Vagina (tissue), 2 donors: ENCODE measurements around the gene SERPINB7. TPM values are rescaled to one million over a fixed set of nuclear protein-coding genes. Genes with fewer than 3 reads are reported as not detected.

Source experiments
- DNase-seq, 2 donors: peaks; one replicate each; pipeline ENCODE4 v3.0.0-alpha.2; 2017; ENCODE audit errors: extremely low spot score in 2 of 2
- H3K27ac ChIP-seq: fragments of 200-600 bp; sonication (generic); one replicate; pipeline ENCODE4 v1.5.1; 2019
- H3K27me3 ChIP-seq: fragments of 200-600 bp; sonication (generic); one replicate; pipeline ENCODE4 v1.5.1; 2019
- H3K36me3 ChIP-seq, 2 donors: fragments of 200-600 bp; sonication (generic); one replicate each; pipeline ENCODE4 v1.5.1; 2017 to 2019
- H3K4me1 ChIP-seq: fragments of 200-600 bp; sonication (generic); one replicate; pipeline ENCODE4 v1.5.1; 2019
- H3K4me3 ChIP-seq, 2 donors: fragments of 200-600 bp; sonication (generic); 1 replicate in 1 of 2; 2 replicates in 1 of 2; pipeline ENCODE4 v1.5.1; 2016 to 2019
- H3K9me3 ChIP-seq: fragments of 200-600 bp; sonication (generic); one replicate; pipeline ENCODE4 v1.5.1; 2019
- CTCF ChIP-seq, 3 experiments: fragments of 450-650 bp in 2 of 3; fragments of 200-600 bp in 1 of 3; sonication (generic) in 1 of 3; IDR thresholded peaks; one replicate each; pipeline ENCODE4 v1.5.1; 2017 to 2019; ENCODE audit warnings: antibody characterized with exemption in 3 of 3, mild to moderate bottlenecking in 2 of 3, moderate library complexity in 2 of 3
- POLR2A ChIP-seq, 2 donors: fragments of 450-650 bp; IDR thresholded peaks; one replicate each; pipeline ENCODE4 v1.6.1; 2017; ENCODE audit warnings: antibody characterized with exemption in 2 of 2, mild to moderate bottlenecking in 2 of 2, moderate library complexity in 2 of 2
- POLR2AphosphoS5 ChIP-seq, 2 donors: sonication (generic); formaldehyde crosslinking; IDR thresholded peaks; one replicate each; pipeline ENCODE4 v1.9.0; 2017; ENCODE audit warnings: antibody characterized with exemption in 2 of 2, mild to moderate bottlenecking in 2 of 2, low read depth in 1 of 2; ENCODE audit not compliant: insufficient read depth in 1 of 2
- intact Hi-C: fragments of 100-400 bp; cut with DNase I; formaldehyde crosslinking; loops from one replicate; pipeline ENCODE4 v1.15.1; 2023
- total RNA-seq: library from RNA; depleted of rRNA; stranded (reverse); fragments of >200 nt; gene quantifications from one replicate; pipeline ENCODE4 v1.2.3, GENCODE V29; 2016

Gene SERPINB7
- total RNA-seq, 1 donor from 2014 or later: 0.49 TPM

GRCh38 chr18:63828656-63829055, 53.4 kb downstream of the SERPINB7 start:
- DNase-seq: no peak
- no peaks in the 10 kb centered on the region for H3K9me3 ChIP-seq
- TF ChIP-seq POLR2AphosphoS5 (IDR thresholded peaks at IDR 0.05; ENCODE audit: insufficient read depth in 1 of 2, low read depth in 1 of 2) (no peak), CTCF (IDR thresholded peaks at IDR 0.05) (no peak), POLR2A (IDR thresholded peaks at IDR 0.05) (no peak)
- no peaks in the 10 kb centered on the region for H3K27me3 ChIP-seq
- no peaks in the 10 kb centered on the region for H3K4me1 ChIP-seq
- no peak overlapping the region for H3K4me3 ChIP-seq
- intact Hi-C loops: no loop called here
- H3K27ac ChIP-seq: no peak overlapping the region
- no peaks in the 10 kb centered on the region for H3K36me3 ChIP-seq

GRCh38 chr18:63829886-63830285, 54.7 kb downstream of the SERPINB7 start:
- H3K27me3 ChIP-seq: no peaks in the 10 kb centered on the region
- DNase-seq: no peak
- H3K4me1 ChIP-seq: no peaks in the 10 kb centered on the region
- TF ChIP-seq POLR2AphosphoS5 (IDR thresholded peaks at IDR 0.05; ENCODE audit: insufficient read depth in 1 of 2, low read depth in 1 of 2) (no peak), CTCF (IDR thresholded peaks at IDR 0.05) (no peak), POLR2A (IDR thresholded peaks at IDR 0.05) (no peak)
- no peaks in the 10 kb centered on the region for H3K36me3 ChIP-seq
- no peak overlapping the region for H3K27ac ChIP-seq
- H3K4me3 ChIP-seq: no peak overlapping the region
- intact Hi-C loops: no loop called here
- no peaks in the 10 kb centered on the region for H3K9me3 ChIP-seq

GRCh38 chr18:63831080-63831788, 56.0 kb downstream of the SERPINB7 start:
- DNase-seq: no peak
- Histone ChIP-seq H3K9me3 (no peaks in the 10 kb centered on the region), H3K36me3 (no peaks in the 10 kb centered on the region), H3K27ac (no peak overlapping the region), H3K4me1 (no peaks in the 10 kb centered on the region), H3K4me3 (no peak overlapping the region), H3K27me3 (no peaks in the 10 kb centered on the region)
- intact Hi-C loops: no loop called here
- TF ChIP-seq CTCF (IDR thresholded peaks at IDR 0.05) (no peak), POLR2AphosphoS5 (IDR thresholded peaks at IDR 0.05; ENCODE audit: insufficient read depth in 1 of 2, low read depth in 1 of 2) (no peak), POLR2A (IDR thresholded peaks at IDR 0.05) (no peak)

- no peak for TF ChIP-seq CTCF (IDR thresholded peaks at IDR 0.05)
- no peak for TF ChIP-seq POLR2AphosphoS5 (IDR thresholded peaks at IDR 0.05; ENCODE audit: insufficient read depth in 1 of 2, low read depth in 1 of 2)
- TF ChIP-seq POLR2A (IDR thresholded peaks at IDR 0.05): no peak
- no peaks in the 10 kb centered on the region for H3K36me3 ChIP-seq
- no peaks in the 10 kb centered on the region for H3K27me3 ChIP-seq
- H3K27ac ChIP-seq: no peak overlapping the region
- intact Hi-C loops: no loop called here
- DNase-seq: no peak
- H3K4me3 ChIP-seq: no peak overlapping the region
- no peaks in the 10 kb centered on the region for H3K9me3 ChIP-seq
- H3K4me1 ChIP-seq: no peaks in the 10 kb centered on the region
Measured at GRCh38 chr18:63832470-63832869, 57.3 kb downstream of the SERPINB7 start.

- no peaks in the 10 kb centered on the region for H3K36me3 ChIP-seq
- H3K27ac ChIP-seq: no peak overlapping the region
- intact Hi-C loops: no loop called here
- H3K9me3 ChIP-seq: no peaks in the 10 kb centered on the region
- H3K27me3 ChIP-seq: no peaks in the 10 kb centered on the region
- H3K4me3 ChIP-seq: no peak overlapping the region
- TF ChIP-seq POLR2AphosphoS5 (IDR thresholded peaks at IDR 0.05; ENCODE audit: insufficient read depth in 1 of 2, low read depth in 1 of 2) (no peak), CTCF (IDR thresholded peaks at IDR 0.05) (no peak), POLR2A (IDR thresholded peaks at IDR 0.05) (no peak)
- H3K4me1 ChIP-seq: no peaks in the 10 kb centered on the region
- no peak for DNase-seq
Measured at GRCh38 chr18:63834471-63835113, 59.4 kb downstream of the SERPINB7 start.
